ENCODE data around the gene EHMT1.
"Not testable (repeated sequence)": the region's sequence is repeated elsewhere in the genome, so short reads cannot be mapped to it uniquely, and the experiment has no call there.

EHMT1 gene

GRCh38 chr9:137878146-137878941 lies 259.5 kb downstream of the EHMT1 start:
- peak; percentile 43 for DNase-seq

- DNase-seq = no peak
Observed at GRCh38 chr9:137879052-137879451, 260.2 kb downstream of the EHMT1 start.

- no peak for DNase-seq
Observed at GRCh38 chr9:137879566-137880150, 260.9 kb downstream of the EHMT1 start.

DNA sequence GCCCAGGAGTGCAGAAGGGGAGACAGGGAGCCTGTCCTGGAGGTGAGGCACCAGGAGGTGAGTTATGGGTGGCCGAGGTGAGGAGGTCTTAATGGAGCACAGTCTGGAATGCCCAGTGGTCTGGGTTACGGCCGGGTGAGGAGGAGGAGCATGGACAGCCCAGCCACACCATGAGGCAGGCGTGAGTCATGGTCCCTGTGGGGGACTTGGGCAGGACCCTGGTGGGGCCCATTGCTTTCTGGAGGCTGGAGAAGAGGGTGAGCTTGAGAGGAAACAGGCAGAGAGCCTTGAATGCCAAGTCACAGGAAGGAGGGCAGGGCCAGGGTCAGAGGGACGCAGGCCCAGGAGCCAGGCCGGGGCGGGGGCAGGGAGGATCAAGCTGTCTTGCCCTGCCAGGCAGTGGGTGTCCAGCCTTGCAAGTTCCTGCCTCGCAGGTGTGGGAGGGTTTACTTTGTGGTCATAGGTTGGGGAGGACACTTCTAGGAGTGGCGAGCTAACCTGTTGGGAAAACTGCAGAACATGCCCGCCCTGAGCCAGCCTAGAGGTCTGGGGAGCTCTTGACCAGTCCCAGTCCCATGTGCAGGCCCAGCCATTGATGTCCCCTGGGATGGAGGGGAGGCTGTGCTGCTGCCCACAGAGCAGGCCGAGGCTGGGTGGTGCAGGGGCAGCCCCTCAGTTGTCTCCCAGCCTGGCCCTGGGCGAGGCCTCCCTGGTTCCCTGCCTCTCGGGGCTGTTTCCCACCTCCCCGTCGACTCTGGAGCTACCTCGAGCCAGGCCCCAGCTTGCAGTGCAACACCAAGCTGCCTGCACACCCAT lies 261.6 kb downstream of the EHMT1 start:
- DNase-seq = no peak

- no peak for DNase-seq
Observed at GRCh38 chr9:137880976-137881530, 262.2 kb downstream of the EHMT1 start.

DNA sequence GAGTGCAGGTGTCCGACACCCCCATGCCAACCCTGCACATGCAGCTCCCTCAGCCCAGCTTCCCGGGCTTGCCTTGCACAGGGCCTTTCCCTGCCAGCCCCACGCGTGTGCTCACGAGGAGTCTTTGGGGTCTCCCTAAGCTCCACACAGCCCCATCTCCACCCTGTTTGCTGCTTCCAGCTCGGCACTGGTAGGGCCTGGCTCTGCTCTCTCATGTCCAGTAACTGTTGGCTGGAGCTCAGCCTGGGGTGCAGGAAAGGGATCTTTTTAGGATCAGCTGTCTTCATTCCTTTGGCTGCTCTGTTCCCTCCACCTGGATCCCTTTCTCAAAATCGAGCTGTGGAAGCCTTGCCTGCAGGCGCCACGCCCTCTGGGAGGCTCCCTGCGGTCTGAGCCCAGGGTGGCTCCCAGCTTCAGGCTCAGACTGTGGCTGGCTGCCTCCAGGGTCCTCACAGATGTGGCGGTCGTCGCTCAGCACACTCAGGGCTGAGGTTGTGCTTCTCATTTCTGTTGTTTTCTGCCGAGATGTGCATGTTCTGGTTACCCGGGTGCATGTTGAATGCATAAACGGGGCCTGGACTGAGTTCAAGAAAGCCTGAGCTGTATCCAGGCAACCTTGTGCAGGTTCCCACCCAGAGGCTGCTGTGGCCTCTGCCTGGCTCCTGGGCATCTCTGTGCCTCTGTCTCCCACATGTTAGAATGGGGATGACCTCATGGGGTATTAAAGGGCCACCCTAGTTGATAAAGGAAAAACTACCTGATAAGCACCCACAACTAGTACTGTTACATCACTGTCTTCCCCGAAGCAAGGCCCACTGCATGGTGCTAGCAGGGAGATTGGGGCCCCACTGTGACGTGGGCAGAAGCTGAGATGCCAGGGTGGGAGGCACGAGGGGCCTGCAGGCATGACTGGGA lies 263.0 kb downstream of the EHMT1 start:
- DNase-seq = no peak

GRCh38 chr9:137882506-137882821 lies 263.7 kb downstream of the EHMT1 start:
- DNase-seq = no peak

GRCh38 chr9:137883977-137884376 lies 265.2 kb downstream of the EHMT1 start:
- DNase-seq = not testable (repeated sequence)

- DNase-seq = not testable (repeated sequence)
Observed at GRCh38 chr9:137884547-137884946, 265.7 kb downstream of the EHMT1 start.

GRCh38 chr9:137885121-137885520 lies 266.3 kb downstream of the EHMT1 start:
- DNase-seq = not testable (repeated sequence)

Measured in activated CD4-positive, CD25-positive, alpha-beta regulatory T cell treated with anti-CD3 and anti-CD28 coated beads, Interleukin-2, amount 50 U/mL, for 72 hours (primary cell).